Measurements from ENCODE around the gene CDK15.

GRCh38 chr2:201939453-201939941 lies 133.2 kb downstream of the CDK15 start:
- no peak for TF ChIP-seq CTCF (IDR thresholded peaks at IDR 0.05; ENCODE audit: low read length)
- no peak for TF ChIP-seq EZH2 (IDR thresholded peaks at IDR 0.05; ENCODE audit: borderline replicate concordance, low read length)

Measured in OCI-LY1 (cell line).